NT2/D1 (cell line): Measurements from ENCODE around the gene PATJ.

ENCODE experiments used
- SUZ12 ChIP-seq: IDR thresholded peaks from 2 replicates; pipeline ENCODE4 v1.6.1; 2011; ENCODE audit not compliant: insufficient read length, insufficient read depth; ENCODE audit errors: extremely low read depth
- ZNF274 ChIP-seq: IDR thresholded peaks from 2 replicates; pipeline ENCODE4 v1.6.1; 2011; ENCODE audit warnings: mild to moderate bottlenecking, low read depth, low read length

GRCh38 chr1:62090016-62090415 is 347.7 kb downstream of the PATJ start:
- TF ChIP-seq SUZ12 = no peak
- no peak for TF ChIP-seq ZNF274
